Small intestine (tissue), 7 donors: ENCODE measurements around the gene FAM171A2. TPM values are rescaled to one million over a fixed set of nuclear protein-coding genes. Genes with fewer than 3 reads are reported as not detected.
A peak's percentile ranks its signal among the peaks of the same experiment; 100 is the strongest.

Experiments used
- DNase-seq, 2 donors: peaks; one replicate each; pipeline versions ENCODE4 v3.0.0 to v3.0.0-alpha.2; 2013
- FAIRE-seq: peaks from 2 replicates; lab custom pipeline; 2012; peaks lifted over from hg19 to GRCh38; lab: Jason Lieb, UNC
- H3K27ac ChIP-seq, 3 donors: one replicate each; pipeline ENCODE4 v1.5.1; 2013; ENCODE audit warnings: low read length in 2 of 3, mild to moderate bottlenecking in 2 of 3, control low read depth in 1 of 3, inconsistent platforms in 1 of 3, low read depth in 1 of 3, moderate library complexity in 1 of 3
- H3K27me3 ChIP-seq, 3 donors: one replicate each; pipeline ENCODE4 v1.6.1; 2013; ENCODE audit warnings: low read length in 3 of 3, inconsistent platforms in 1 of 3; ENCODE audit not compliant: control insufficient read depth in 3 of 3, insufficient read depth in 3 of 3
- H3K36me3 ChIP-seq, 3 donors: one replicate each; pipeline ENCODE4 v1.6.1; 2013; ENCODE audit warnings: low read length in 3 of 3, inconsistent platforms in 1 of 3, low read depth in 1 of 3, mild to moderate bottlenecking in 1 of 3, moderate library complexity in 1 of 3; ENCODE audit not compliant: control insufficient read depth in 3 of 3, insufficient read depth in 2 of 3
- H3K4me1 ChIP-seq, 3 donors: one replicate each; pipeline ENCODE4 v1.6.1; 2013; ENCODE audit warnings: low read length in 2 of 3, inconsistent platforms in 1 of 3, low read depth in 1 of 3, mild to moderate bottlenecking in 1 of 3, moderate library complexity in 1 of 3; ENCODE audit not compliant: control insufficient read depth in 3 of 3, insufficient read depth in 2 of 3
- H3K4me3 ChIP-seq, 3 donors: one replicate each; pipeline ENCODE4 v1.5.1; 2013; ENCODE audit warnings: low read length in 3 of 3, control low read depth in 1 of 3, inconsistent platforms in 1 of 3, low read depth in 1 of 3, mild to moderate bottlenecking in 1 of 3, moderate library complexity in 1 of 3
- H3K9me3 ChIP-seq, 2 donors: one replicate each; pipeline ENCODE4 v1.6.1; 2013; ENCODE audit warnings: low read depth in 1 of 2, low read length in 1 of 2; ENCODE audit not compliant: control insufficient read depth in 2 of 2, insufficient read depth in 1 of 2
- WGBS, 3 donors: extraction: QIAGEN DNeasy Blood & Tissue Kit; methylation state at CpG; one replicate each; pipeline ENCODE4 v1.1.7; 2013; 5-methylcytosine and 5-hydroxymethylcytosine counted together
- polyA plus RNA-seq, 4 donors: library from polyadenylated mRNA; stranded (reverse) in 3 of 4; unstranded in 1 of 4; fragments of 200-250 nt in 3 of 4; fragments of 120-200 nt in 1 of 4; gene quantifications; one replicate each; pipeline versions ENCODE4 v1.2.1 to v1.2.3, GENCODE V29; 2013
- donor health status: healthy with polysubstance abuse.
- donor health status: control.
- donor health status: control.
- donor health status: Bipolar disorder and iron deficiency.
- donor health status: healthy.

The FAM171A2 gene
- polyA plus RNA-seq, 4 donors, result 0.87 to 3.1 TPM; not detected in 2

- H3K27me3 ChIP-seq, result peaks cover 0 to 5% (median 0%) of the 10 kb centered on the region in 3 donors
- peaks cover 2 to 60% (median 4%) of the 10 kb centered on the region in 3 donors for H3K36me3 ChIP-seq
- DNase-seq (peak; percentile 20 to 57), FAIRE-seq (no peak)
- no peaks in the 10 kb centered on the region for H3K4me1 ChIP-seq
- H3K4me3 ChIP-seq, result peak overlapping the region; percentile 17 to 54 (median 18)
- 10 to 30% (median 14%) methylated on average over 64 to 98 of the region's 98 CpGs for WGBS, 3 donors
- no peak overlapping the region for H3K27ac ChIP-seq
- H3K9me3 ChIP-seq, result no peaks in the 10 kb centered on the region
Measured at GRCh38 chr17:44353672-44354331, 9.9 kb downstream of the FAM171A2 start.

GRCh38 chr17:44352828-44353671 lies 10.6 kb downstream of the FAM171A2 start:
- no peak overlapping the region for H3K27ac ChIP-seq
- WGBS, 3 donors, result 48 to 56% (median 53%) methylated on average over 17 to 22 of the region's 22 CpGs
- peaks cover 0 to 5% (median 0%) of the 10 kb centered on the region in 3 donors for H3K27me3 ChIP-seq
- FAIRE-seq (no peak), DNase-seq (no peak)
- H3K4me1 ChIP-seq, result no peaks in the 10 kb centered on the region
- no peaks in the 10 kb centered on the region for H3K9me3 ChIP-seq
- peak overlapping the region in 1 of 3 donors; percentile 54 for H3K4me3 ChIP-seq
- H3K36me3 ChIP-seq, result peaks cover 2 to 64% (median 4%) of the 10 kb centered on the region in 3 donors

- FAIRE-seq, result no peak
- DNase-seq, result no peak
- peaks cover 0 to 5% (median 0%) of the 10 kb centered on the region in 3 donors for H3K27me3 ChIP-seq
- no peak overlapping the region for H3K27ac ChIP-seq
- H3K4me1 ChIP-seq, result no peaks in the 10 kb centered on the region
- peaks cover 2 to 64% (median 4%) of the 10 kb centered on the region in 3 donors for H3K36me3 ChIP-seq
- 85 to 89% (median 87%) methylated on average over 35 to 36 of the region's 36 CpGs for WGBS, 3 donors
- H3K4me3 ChIP-seq, result no peak overlapping the region
- H3K9me3 ChIP-seq, result no peaks in the 10 kb centered on the region
Measured at GRCh38 chr17:44351961-44352827, 11.5 kb downstream of the FAM171A2 start.

GRCh38 chr17:44351464-44351863 lies 12.2 kb downstream of the FAM171A2 start:
- Histone ChIP-seq H3K27ac (no peak overlapping the region), H3K36me3 (peaks cover 2 to 64% (median 4%) of the 10 kb centered on the region in 3 donors), H3K9me3 (no peaks in the 10 kb centered on the region), H3K4me1 (no peaks in the 10 kb centered on the region), H3K4me3 (no peak overlapping the region), H3K27me3 (peaks cover 0 to 5% (median 0%) of the 10 kb centered on the region in 3 donors)
- DNase-seq (no peak), FAIRE-seq (no peak)
- WGBS, 3 donors, result 88 to 90% (median 90%) methylated on average over 8 of the region's 8 CpGs

- WGBS, 3 donors, result 59 to 69% (median 66%) methylated on average over 6 of the region's 6 CpGs
- DNase-seq (peak; percentile 57 to 80), FAIRE-seq (no peak)
- peaks cover 2 to 60% (median 4%) of the 10 kb centered on the region in 3 donors for H3K36me3 ChIP-seq
- peaks cover 0 to 5% (median 0%) of the 10 kb centered on the region in 3 donors for H3K27me3 ChIP-seq
- H3K4me1 ChIP-seq, result no peaks in the 10 kb centered on the region
- H3K27ac ChIP-seq, result no peak overlapping the region
- no peak overlapping the region for H3K4me3 ChIP-seq
- H3K9me3 ChIP-seq, result no peaks in the 10 kb centered on the region
Measured at GRCh38 chr17:44350733-44351226, 12.9 kb downstream of the FAM171A2 start.

- no peaks in the 10 kb centered on the region for H3K9me3 ChIP-seq
- FAIRE-seq (no peak), DNase-seq (no peak)
- H3K36me3 ChIP-seq, result peaks cover 2 to 52% (median 4%) of the 10 kb centered on the region in 3 donors
- H3K4me1 ChIP-seq, result no peaks in the 10 kb centered on the region
- H3K4me3 ChIP-seq, result no peak overlapping the region
- no peak overlapping the region for H3K27ac ChIP-seq
- 84 to 89% (median 87%) methylated on average over 12 of the region's 12 CpGs for WGBS, 3 donors
- no peaks in the 10 kb centered on the region for H3K27me3 ChIP-seq
Measured at GRCh38 chr17:44349553-44350070, 14.0 kb downstream of the FAM171A2 start.

- H3K9me3 ChIP-seq, result no peaks in the 10 kb centered on the region
- H3K36me3 ChIP-seq, result peaks cover 2 to 52% (median 4%) of the 10 kb centered on the region in 3 donors
- no peak overlapping the region for H3K27ac ChIP-seq
- H3K4me3 ChIP-seq, result no peak overlapping the region
- no peaks in the 10 kb centered on the region for H3K27me3 ChIP-seq
- DNase-seq (no peak), FAIRE-seq (no peak)
- WGBS, 3 donors, result 84 to 89% (median 85%) methylated on average over 6 of the region's 6 CpGs
- peaks cover 0 to 4% (median 4%) of the 10 kb centered on the region in 3 donors for H3K4me1 ChIP-seq
Measured at GRCh38 chr17:44348988-44349364, 14.7 kb downstream of the FAM171A2 start.
